DOHH2 (cell line): ENCODE measurements around the gene EEF1E1.

Experiments
- H3F3A ChIP-seq: fragments of 200-600 bp; sonication (generic), shearing (Covaris generic); 2 replicates; pipeline ENCODE4 v1.6.0; 2016; ENCODE audit warnings: antibody characterized with exemption, mild to moderate bottlenecking; ENCODE audit not compliant: control insufficient read depth, insufficient read depth
- H3K27ac ChIP-seq: fragments of 200-600 bp; sonication (generic); 2 replicates; pipeline ENCODE4 v1.5.1; 2014; ENCODE audit warnings: low read depth, mild to moderate bottlenecking, low read length, moderate library complexity
- H3K27me3 ChIP-seq: fragments of 200-600 bp; sonication (generic); 2 replicates; pipeline ENCODE4 v1.6.1; 2014; ENCODE audit warnings: mild to moderate bottlenecking, low read length, mixed read lengths; ENCODE audit not compliant: control insufficient read depth
- H3K36me3 ChIP-seq: fragments of 200-600 bp; sonication (generic); 2 replicates; pipeline ENCODE4 v1.6.1; 2014; ENCODE audit warnings: mild to moderate bottlenecking, low read length, moderate library complexity, mixed read lengths; ENCODE audit not compliant: control insufficient read depth
- H3K4me1 ChIP-seq: fragments of 200-600 bp; sonication (generic); 2 replicates; pipeline ENCODE4 v1.6.1; 2014; ENCODE audit warnings: mild to moderate bottlenecking, low read length, mixed read lengths; ENCODE audit not compliant: control insufficient read depth
- H3K4me2 ChIP-seq: fragments of 200-600 bp; sonication (generic); 2 replicates; pipeline ENCODE4 v1.6.0; 2014; ENCODE audit warnings: mild to moderate bottlenecking, low read length, moderate library complexity
- H3K4me3 ChIP-seq: fragments of 200-600 bp; sonication (generic); 2 replicates; pipeline ENCODE4 v1.5.1; 2014; ENCODE audit warnings: mild to moderate bottlenecking, low read length, mixed read lengths
- H3K79me2 ChIP-seq: fragments of 200-600 bp; sonication (generic); 2 replicates; pipeline ENCODE4 v1.6.1; 2014; ENCODE audit warnings: mild to moderate bottlenecking, low read length, mixed read lengths; ENCODE audit not compliant: control insufficient read depth
- H3K9me2 ChIP-seq: fragments of 200-600 bp; sonication (generic); replicated peaks from 2 replicates; pipeline ENCODE4 v1.6.1; 2014; ENCODE audit warnings: mild to moderate bottlenecking, low read length, mixed read lengths; ENCODE audit not compliant: control insufficient read depth
- H3K9me3 ChIP-seq: fragments of 200-600 bp; sonication (generic); 2 replicates; pipeline ENCODE4 v1.6.1; 2014; ENCODE audit warnings: antibody characterized with exemption, low read length, mixed read lengths; ENCODE audit not compliant: control insufficient read depth, insufficient read depth
- H4K20me1 ChIP-seq: fragments of 200-600 bp; sonication (generic); 2 replicates; pipeline ENCODE4 v1.6.0; 2014; ENCODE audit warnings: low read depth, mild to moderate bottlenecking, antibody characterized with exemption, low read length, moderate library complexity; ENCODE audit not compliant: control insufficient read depth, insufficient read depth
- EZH2phosphoT487 ChIP-seq: fragments of 200-600 bp; sonication (generic); IDR thresholded peaks from 2 replicates; pipeline ENCODE4 v1.6.1; 2017; ENCODE audit warnings: borderline replicate concordance, mild to moderate bottlenecking, antibody characterized with exemption, low read length, moderate library complexity, mixed read lengths
- TF ChIP-seq, protein P1 (sequence below): fragments of 200-600 bp; sonication (generic); IDR thresholded peaks from one replicate; pipeline ENCODE4 v1.5.1; 2014; ENCODE audit warnings: antibody characterized with exemption, mild to moderate bottlenecking, low read depth, low read length; ENCODE audit not compliant: poor library complexity, severe bottlenecking

The EEF1E1 gene

DNA sequence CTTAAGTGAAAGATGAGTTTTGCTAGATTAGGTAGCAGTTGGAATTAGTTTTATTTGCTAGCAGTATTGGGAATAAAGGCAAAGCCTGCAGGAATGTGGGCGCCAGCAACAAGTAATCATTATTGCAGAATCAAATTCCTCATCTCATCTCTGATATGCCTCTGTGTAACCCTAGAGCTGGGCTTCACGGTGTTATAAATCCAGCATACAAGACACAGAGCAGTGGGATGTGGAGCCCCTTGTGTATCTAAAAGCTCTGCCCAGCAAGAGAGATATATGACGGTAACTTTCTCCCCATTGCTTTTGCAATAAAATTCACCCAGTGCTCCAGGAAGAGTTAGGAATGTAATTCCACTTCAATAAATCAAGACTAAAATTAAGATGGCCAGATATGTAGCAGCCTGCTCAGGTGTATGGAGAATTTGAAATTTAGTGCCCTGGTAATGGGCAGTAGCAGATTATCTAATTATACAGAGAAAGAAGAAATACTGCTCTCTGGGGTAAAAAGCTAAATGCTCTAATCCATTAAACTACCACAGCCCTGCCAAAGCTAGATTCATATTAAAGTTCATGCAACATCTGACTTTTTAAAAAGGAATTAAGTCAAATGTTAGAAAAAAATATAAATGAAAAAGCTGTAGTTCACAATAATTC lies 32.6 kb downstream of the EEF1E1 start:
- H3K9me2 ChIP-seq, result 0 out of 2 replicates have a peak, but pooled peaks cover 4% of the 10 kb centered on the region
- no peak for TF ChIP-seq EZH2phosphoT487
- TF ChIP-seq, protein P1, sequence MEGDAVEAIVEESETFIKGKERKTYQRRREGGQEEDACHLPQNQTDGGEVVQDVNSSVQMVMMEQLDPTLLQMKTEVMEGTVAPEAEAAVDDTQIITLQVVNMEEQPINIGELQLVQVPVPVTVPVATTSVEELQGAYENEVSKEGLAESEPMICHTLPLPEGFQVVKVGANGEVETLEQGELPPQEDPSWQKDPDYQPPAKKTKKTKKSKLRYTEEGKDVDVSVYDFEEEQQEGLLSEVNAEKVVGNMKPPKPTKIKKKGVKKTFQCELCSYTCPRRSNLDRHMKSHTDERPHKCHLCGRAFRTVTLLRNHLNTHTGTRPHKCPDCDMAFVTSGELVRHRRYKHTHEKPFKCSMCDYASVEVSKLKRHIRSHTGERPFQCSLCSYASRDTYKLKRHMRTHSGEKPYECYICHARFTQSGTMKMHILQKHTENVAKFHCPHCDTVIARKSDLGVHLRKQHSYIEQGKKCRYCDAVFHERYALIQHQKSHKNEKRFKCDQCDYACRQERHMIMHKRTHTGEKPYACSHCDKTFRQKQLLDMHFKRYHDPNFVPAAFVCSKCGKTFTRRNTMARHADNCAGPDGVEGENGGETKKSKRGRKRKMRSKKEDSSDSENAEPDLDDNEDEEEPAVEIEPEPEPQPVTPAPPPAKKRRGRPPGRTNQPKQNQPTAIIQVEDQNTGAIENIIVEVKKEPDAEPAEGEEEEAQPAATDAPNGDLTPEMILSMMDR, result no peak
- no peak overlapping the region for H3K4me3 ChIP-seq
- no peak overlapping the region for H3K4me2 ChIP-seq
- no peaks in the 10 kb centered on the region for H4K20me1 ChIP-seq
- peaks cover 6% of the 10 kb centered on the region for H3K4me1 ChIP-seq
- no peaks in the 10 kb centered on the region for H3F3A ChIP-seq
- H3K9me3 ChIP-seq, result no peaks in the 10 kb centered on the region
- no peaks in the 10 kb centered on the region for H3K27me3 ChIP-seq
- H3K79me2 ChIP-seq, result peaks cover under 1% of the 10 kb centered on the region; the same call in 1 of the 2 replicates
- H3K27ac ChIP-seq, result no peak overlapping the region
- no peaks in the 10 kb centered on the region for H3K36me3 ChIP-seq

DNA sequence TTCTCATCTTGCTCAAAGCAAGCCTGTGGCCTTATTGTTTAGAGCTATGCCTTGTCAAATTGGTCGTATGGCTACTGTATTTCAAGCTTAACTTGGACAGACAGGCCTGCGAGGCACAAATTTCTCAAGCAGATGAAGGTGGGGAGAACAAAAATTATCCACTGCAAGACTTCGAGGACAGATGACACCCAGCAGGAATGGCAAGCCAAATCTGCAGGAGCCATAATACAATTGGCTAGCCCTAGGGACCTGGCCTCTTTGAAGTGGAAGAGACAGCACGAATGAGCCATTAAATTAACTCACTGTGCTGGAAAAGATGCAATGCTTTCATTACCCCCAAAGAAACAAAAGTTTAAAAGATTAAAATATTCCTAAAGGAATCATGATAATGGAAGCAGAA lies 33.2 kb downstream of the EEF1E1 start:
- no peaks in the 10 kb centered on the region for H4K20me1 ChIP-seq
- TF ChIP-seq, protein P1, result no peak
- no peak for TF ChIP-seq EZH2phosphoT487
- no peak overlapping the region for H3K27ac ChIP-seq
- H3K9me2 ChIP-seq, result 0 out of 2 replicates have a peak, but pooled peaks cover 4% of the 10 kb centered on the region
- H3K27me3 ChIP-seq, result no peaks in the 10 kb centered on the region
- H3K36me3 ChIP-seq, result no peaks in the 10 kb centered on the region
- peaks cover 4% of the 10 kb centered on the region for H3K79me2 ChIP-seq
- H3K4me2 ChIP-seq, result no peak overlapping the region
- H3K9me3 ChIP-seq, result no peaks in the 10 kb centered on the region
- no peak overlapping the region for H3K4me3 ChIP-seq
- peaks cover 10% of the 10 kb centered on the region for H3K4me1 ChIP-seq
- H3F3A ChIP-seq, result no peaks in the 10 kb centered on the region

DNA sequence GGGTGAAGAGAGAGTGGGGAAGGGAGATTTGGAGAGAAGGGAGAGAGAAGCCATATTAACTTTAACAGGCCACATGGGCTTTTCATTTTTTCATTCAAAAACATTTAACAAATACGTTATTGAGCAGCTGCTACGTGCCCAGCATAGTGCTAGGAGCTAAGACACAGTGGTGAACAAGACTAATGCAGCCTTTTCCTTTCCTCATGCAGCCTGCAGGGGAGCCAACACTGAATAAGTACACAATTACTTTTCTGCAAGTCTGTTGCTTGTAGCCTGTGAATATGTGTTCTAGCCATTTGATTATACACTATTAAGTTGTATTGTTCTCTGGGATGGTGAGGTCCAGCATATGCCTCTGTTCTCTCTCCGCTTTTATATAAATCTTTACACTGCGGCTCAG lies 36.2 kb downstream of the EEF1E1 start:
- Histone ChIP-seq H3K4me1 (peaks cover 19% of the 10 kb centered on the region), H3F3A (no peaks in the 10 kb centered on the region), H3K27ac (no peak overlapping the region), H3K4me2 (no peak overlapping the region), H3K79me2 (peaks cover 21% of the 10 kb centered on the region), H3K27me3 (no peaks in the 10 kb centered on the region), H3K36me3 (peaks cover 12% of the 10 kb centered on the region), H4K20me1 (no peaks in the 10 kb centered on the region), H3K9me3 (no peaks in the 10 kb centered on the region), H3K9me2 (0 out of 2 replicates have a peak, but pooled peaks cover 4% of the 10 kb centered on the region), H3K4me3 (no peak overlapping the region)
- TF ChIP-seq, protein P1, result peak; percentile 16
- TF ChIP-seq EZH2phosphoT487, result no peak
